GM21526 (cell line): ENCODE measurements around the gene PCYT1B.
"Not testable (repeated sequence)": the region's sequence is repeated elsewhere in the genome, so short reads cannot be mapped to it uniquely, and the experiment has no call there.

Source experiments
- ATAC-seq: cut with Tn5 transposase; IDR thresholded peaks from one replicate; pipeline ENCODE4 v1.9.1; 2021; ENCODE audit warnings: moderate library complexity; ENCODE audit not compliant: unreplicated experiment, low FRiP score

Gene PCYT1B

DNA sequence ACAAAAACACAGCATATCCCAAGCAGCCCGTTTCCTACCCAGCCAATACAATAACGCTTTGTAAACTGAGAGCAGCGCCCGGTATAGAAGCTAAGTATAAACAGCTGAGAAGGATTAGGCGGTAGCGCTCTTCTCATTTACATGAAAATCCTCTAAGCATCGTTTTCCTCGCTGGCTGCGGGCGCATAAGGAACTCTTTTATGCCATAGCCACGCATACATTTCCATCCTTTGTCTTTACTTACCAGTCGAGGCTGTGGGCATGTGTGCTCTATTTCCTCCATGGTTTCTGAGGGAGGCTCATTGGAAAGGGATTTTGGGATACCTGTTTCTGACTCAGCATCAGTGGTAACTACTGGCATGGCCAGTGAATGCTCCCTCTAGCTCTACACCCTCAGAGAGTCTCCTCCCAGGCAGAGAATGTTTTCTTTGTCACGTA, 383 bp downstream of the PCYT1B start:
- ATAC-seq: peak; percentile 12

DNA sequence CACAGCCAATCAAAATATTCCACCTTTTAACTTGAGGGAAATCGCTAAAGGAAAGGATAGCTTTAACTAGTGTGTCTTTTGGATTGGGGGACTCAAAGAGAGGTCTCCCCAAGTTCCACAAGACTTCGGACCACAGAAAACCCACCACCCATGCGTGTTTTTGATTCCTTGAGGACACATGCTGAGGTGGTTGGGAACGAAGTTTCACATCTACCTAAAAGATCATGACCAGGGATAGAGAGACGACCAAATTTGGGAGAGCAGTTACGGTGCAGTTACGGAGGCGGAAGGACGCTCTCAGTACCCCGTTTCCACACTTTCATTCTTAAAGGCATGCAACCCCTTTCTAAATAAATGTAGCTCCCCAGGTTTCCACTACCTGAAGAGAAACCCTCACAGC, 1.1 kb downstream of the PCYT1B start:
- ATAC-seq: no peak

DNA sequence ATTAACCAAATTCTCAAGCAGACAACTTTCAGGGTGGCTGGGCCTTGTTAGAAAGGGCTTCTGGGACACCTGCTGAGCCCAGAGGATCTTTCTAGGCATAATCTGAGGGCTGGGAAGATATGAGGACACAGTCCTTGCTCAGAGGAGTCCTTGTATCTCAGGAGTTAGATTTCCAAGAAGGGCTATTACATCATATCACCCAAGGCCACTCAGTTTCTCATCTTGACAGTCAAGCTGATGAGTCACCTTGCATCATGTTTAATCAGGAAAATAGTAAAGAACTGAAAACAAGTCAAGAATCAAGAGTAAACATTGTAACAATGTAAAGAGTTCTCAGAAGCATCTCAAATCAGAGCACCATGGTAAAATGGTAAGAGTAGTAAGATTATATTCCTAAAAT, 4.0 kb downstream of the PCYT1B start:
- ATAC-seq: no peak

DNA sequence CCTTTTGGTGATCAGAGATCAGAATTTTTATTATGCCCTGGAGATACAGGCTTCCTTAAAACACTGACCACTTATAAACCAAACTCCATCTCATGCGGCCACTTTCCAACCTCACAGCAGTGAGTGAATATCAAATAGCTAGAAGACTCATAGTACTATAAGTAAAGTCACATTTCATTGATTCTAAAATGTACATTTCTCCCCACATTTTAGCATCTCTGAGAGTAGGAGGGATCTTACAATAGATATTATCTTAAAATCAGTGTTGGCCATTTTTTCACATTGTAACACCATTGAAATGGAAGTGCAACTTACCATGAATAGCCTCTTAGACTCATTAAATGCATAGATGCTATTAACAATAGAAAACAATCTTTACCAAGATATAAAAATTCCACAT, 17.4 kb downstream of the PCYT1B start:
- no peak for ATAC-seq

DNA sequence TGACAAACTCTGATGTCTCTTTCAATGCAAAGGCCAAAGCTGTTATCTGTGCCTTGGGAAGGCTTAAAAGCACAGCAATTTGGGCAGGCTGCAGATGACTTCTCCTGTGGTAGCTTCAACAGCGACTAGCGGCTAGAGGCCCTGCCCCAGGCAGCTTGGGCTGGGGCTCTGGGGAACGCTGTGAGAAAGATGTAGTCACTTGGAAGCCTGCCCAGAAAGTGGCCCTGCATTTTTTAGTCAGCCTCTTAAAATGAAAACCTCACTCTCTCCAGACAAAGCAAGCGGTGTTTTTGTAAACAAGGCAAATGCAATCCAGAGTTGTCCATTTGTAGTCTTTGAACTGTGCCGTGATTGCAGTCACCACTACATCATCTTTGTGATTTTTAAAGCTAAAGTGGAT, 27.5 kb downstream of the PCYT1B start:
- no peak for ATAC-seq

DNA sequence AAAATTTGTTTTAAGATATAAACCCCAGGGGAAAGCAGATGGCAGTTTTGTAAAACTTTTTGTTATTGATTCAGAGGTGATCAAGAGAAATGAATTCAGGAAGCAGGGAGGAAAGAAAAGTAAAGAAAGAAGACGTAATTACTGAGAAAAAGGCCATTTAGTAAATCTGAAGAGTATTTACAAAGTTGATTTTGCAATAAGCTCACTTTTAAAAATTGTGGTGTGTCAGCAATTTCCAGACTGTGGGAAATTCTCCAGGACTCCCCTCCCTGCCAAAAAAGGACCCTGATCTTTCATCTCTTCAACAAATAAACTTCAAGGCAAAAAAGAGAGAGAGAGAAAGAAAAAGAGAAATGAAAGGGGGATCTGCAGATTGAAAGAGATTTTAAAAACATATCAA, 36.6 kb downstream of the PCYT1B start:
- no peak for ATAC-seq

DNA sequence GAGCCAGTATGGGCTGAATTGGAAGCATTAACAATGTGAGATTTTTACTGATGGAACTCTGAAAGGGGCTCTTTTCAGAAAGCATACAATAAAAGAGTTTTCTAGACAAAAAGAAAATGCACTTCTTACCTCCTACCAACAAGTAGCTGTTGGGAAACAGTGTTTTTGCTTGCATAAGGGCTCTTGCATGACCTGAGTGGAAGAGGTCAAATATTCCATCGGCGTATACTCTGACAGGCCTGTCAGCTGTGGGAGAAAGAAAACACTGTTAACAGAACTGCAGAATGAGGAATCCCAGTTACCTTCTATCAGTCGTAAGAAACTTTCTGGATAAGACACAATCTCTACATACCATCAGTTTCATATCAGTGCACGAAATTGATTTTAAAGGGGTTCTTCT, 39.5 kb downstream of the PCYT1B start:
- no peak for ATAC-seq

DNA sequence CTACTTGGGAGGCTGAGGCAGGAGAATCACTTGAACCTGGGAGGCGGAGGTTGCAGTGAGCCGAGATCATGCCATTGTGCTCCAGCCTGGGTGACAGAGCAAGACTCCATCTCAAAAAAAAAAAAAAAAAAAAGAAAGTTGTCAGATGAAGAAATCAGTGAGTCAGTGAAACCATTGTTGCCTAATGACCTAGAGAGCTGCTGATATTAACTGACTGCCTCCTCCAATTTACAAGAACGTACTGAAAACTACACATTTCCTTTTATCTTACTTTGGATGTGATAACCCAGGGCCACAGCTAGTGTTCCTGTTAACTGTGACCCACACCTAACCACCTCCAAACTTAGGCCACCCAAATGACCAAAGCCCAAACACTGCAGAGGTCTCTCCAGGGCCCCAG, 41.2 kb downstream of the PCYT1B start:
- ATAC-seq: not testable (repeated sequence)

DNA sequence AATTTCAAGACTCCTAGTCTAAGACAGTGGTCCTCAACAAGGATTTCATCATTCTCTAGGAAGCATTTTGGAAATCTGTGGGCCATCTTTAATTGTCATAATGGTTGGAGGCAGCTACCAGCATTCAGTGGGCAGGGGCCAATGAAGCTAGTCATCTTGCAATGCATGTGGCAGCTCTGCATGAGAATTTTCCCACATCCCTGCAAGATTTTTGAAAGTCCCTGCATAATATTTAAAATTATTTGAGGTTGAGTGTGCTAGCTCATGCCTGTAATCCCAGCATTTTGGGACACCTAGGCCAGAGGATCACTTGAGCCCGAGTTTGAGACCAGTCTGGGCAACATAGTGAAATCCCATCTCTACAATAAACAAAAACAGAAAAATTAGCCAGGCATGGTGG, 44.0 kb downstream of the PCYT1B start:
- no peak for ATAC-seq

DNA sequence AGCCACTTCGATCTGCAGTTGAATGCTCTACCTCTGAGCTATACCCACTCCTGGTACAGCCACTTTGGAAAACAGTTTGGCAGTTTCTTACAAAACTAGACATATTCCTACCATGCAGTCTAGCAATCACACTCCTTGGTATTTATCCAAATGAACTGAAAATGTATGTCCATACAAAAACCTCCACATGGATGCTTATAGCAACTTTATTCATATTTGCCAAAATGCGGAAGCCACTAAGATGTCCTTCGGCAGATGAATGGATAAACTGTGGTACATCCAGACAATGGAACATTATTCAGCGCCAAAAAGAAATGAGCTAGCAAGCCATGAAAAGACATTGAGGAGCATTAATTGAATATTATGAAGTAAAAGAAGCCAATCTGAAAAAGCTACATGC, 45.3 kb downstream of the PCYT1B start:
- ATAC-seq: no peak

DNA sequence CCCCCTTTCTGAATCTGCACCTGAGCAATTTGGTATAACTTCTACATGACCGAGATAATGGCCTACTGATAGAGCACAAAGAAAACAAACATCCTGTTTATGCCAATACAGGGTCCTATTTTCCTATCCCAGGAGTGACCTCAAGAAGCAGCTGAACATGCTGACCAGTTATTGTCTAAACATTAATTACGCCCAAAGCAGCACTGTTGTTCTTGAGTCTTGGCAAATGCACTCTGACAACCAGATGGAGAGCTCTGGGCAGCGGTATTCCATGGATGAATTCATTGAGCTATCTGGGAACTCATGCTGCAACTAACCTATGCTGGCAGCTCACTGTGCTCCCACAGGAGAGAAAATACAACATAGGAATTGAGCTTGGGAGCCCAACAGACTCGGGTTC, 52.6 kb downstream of the PCYT1B start:
- no peak for ATAC-seq

DNA sequence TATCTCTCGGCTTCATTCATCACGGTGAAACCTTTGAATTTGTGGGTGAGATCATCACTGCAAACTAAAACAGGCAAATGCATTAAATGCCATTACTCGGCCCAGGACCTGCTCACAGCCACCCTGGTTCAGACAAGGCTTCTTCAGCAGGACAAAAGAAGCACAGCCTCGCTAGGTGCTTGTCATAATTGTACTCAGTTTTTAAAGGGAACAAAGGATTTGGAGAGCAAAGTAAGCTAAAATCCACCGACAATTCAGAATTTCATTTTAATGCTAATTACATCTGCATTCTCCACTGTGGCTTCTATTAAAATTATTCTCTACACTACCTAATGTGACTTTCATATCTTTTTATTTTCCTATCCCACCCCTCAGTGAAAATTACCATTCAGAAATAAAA, 57.0 kb downstream of the PCYT1B start:
- ATAC-seq: no peak

DNA sequence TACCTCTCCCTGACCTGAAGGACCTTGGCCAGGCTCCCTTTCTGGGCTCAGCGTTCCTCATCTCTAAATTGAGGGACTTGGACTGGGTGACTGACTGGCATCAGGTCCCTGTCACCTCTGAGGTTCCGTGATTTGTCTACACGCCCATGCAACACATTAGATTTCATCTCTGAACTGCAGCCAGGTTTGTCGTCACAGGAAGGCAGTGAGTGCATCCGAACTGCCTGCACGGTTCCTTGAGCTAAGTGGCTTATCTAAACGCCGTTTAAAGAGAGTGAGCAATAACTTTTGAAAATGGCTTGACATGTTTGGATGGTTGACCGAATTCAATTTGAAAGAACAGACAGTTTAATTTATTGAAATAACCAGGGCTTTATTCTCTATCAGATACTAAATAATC, 70.1 kb downstream of the PCYT1B start:
- no peak for ATAC-seq

DNA sequence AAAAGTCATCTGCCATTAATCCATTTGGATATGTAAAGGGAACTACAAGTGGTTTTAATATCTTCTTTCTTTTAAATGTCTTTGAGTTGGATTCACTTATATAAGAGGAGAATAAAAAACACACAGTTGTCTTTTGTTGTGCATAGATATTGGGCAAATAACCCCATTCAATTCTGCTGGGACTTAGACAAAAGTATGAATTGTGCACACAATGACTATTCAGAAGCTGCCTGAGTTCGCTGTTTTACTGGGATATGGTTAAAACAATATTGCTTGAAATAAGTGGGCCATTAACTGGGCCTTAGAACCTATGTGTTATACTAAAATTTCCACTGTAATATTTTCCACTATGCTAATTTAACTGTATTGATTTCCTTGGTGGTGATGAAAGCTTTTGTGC, 71.7 kb downstream of the PCYT1B start:
- ATAC-seq: no peak

DNA sequence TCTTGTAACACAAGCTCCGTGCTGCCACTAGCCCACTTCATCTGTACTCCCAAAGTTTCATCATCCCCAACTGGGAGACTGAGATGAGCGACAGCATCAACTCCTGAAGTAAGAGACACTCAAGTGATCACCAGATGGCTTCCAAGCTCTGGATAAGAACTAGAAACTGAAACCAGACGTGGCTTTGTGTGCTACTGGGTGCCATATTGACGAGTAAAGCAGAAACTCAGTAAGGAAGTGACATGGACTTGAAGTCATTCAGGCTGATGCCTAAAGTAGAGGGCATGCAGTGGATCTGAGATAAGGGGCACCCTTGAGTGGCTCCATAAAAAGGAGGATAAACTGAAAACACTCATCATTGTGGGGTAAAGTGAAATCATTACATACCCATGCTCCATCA, 72.4 kb downstream of the PCYT1B start:
- no peak for ATAC-seq

DNA sequence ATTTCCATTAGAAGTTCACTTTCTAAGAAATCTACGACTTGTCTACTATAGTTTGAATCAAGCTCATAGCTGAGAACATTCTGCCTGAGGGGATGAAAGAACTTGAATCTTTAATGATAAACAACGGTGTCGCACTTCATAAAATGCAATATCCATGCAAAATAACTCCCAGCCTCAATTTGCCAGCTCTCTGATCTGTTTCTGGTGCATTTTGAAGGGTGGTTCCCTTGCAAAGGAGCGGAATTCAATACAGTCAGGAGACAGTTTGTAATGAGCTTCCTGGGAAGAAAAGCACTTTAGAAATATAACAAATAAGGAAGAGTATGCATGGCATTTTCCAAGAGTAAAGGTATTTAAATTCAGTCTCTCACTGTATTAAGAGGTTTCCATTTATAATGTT, 80.0 kb downstream of the PCYT1B start:
- no peak for ATAC-seq

DNA sequence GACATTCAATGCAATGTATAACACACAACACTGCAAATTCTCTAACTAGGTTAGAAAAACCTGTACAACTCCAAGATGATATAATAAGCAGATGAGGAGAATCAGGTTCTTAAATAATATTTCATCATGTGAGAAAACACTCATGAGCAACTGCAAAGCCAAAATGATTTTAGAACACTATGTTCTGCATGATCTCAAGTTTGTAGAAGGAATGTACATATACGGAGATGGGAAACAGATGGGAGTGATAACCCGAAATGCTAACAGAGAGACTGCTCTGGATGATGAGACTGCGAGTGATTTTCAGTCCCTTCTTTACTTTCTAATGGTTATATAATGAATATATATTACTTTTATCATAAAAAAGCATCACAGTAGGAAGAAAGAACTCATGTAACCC, 80.9 kb downstream of the PCYT1B start:
- ATAC-seq: no peak

DNA sequence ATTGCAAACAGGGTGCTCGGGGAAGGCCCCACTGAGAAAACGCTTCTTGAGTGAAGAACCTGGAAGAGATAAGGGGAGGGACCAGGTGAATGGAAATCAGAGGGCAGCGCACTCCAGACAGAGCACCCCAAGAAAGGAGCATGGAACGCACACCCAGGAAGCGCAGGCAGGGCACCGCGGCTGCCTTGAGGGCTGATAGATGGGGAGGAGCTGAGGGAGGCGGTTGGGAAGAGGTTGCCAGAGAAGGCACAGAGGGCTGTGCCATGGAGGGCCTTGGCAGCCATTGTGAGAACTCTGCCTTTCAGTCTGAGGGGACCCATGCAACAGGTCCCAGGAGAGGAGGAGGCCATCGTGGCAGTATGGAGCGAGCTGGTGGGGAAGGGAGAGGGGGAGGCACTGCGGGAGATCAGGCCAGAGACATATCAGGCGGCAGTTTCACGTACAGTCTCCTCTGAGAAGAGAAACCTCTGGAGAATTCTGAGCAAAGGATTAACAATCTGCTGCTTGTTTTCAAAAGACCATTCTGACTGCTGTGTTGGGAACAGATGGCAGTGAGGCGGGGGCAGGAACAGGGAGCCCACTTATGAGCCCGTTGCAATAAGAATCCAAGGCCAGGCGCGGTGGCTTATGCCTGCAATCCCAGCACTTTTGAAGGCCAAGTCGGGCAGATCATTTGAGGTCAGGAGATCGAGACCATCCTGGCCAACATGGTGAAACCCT, 83.7 kb downstream of the PCYT1B start:
- no peak for ATAC-seq

DNA sequence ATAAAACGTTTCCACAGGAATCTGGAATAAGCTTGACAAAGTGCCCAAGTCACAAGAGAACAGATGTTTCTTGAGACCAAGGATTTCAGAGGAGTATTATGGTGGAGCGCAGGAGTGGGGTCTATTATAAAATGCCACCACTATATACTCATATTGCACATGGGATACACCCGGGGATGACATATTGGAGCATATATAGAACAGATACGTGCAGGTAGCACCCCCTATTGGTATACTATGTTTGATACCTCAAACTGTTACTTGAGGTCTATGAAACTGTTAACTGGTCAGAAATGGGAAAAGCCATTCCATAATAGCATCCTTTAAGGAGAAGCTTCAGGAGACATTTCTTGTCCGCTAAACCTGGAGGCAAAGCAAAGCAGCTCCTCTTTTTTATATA, 86.0 kb downstream of the PCYT1B start:
- ATAC-seq: no peak

DNA sequence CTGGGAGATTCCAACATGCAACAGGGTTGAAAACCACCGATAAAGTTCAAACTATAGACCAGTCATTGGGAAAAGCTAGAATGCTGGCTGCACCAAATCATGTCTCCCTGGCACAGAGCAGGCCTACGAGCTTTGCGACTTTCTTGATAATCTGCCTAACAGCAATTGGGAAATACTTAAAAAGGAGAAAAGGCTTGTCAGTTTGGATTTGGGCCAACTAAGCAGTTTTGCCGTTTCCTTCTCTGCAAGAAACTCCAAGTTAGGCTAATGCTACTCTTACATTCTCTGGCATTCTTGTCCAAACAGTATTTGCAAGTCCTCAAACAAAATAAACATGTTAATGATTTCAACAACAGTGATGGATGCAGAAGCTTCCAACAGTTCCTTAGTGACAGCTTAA, 94.1 kb downstream of the PCYT1B start:
- ATAC-seq: no peak

DNA sequence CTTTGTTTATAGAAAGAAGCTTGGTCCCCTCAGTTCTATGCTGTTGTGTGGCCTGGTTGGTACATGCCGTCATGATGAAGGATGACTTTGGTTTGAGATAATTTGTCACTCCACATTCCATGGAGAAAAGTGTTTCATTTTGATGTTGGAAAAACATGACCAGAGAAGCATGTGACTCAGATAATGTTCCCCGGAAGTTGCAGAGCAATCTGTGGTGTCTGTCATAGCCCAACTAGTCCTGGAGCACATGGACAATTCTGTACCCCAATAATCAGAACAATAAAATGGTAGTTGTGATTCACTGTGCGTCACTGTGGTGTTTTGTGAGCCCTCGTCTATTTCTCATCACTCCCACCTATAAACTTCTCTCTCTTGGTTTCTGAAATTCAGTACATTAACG, 97.0 kb downstream of the PCYT1B start:
- no peak for ATAC-seq

DNA sequence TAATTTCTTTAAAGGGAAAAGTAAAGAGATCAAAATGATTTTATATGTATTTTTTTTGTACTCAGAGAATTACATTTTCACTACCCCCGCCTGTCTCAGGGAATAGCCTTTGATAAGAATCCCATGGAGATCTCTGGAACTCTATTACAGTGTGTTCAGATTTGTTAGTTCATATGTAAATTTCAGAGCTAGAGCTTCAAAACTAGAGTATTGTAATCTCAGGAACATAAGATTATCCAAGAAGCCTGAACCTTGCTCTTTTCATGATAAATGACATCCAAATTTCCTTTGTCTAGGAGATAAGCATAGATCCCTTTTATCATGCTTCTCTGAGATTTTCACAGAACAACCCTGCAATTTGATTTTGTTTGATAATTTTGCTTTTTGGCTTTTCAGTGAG, 99.2 kb downstream of the PCYT1B start:
- no peak for ATAC-seq

DNA sequence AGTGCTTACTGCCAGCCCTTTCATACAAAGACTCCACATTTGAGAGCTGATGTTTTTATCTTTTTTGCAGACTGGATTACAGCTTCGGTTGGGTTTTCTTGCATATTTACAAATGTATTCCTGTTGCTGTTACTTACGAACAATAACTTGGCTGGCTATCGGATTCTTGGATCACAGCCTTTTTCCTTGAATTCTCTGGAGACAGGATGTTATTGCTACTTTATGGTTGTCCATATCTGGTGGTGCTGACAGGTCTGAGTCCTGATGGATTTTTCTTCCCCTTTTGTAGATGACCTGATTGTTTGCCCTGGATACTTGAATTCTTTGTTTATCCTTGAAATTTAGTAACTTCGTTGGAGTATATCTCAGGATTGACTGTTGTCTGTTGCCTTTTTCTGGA, 104.4 kb downstream of the PCYT1B start:
- no peak for ATAC-seq
